IPS-18a (cell line): ENCODE data around the gene PIK3AP1.
"Not testable (repeated sequence)": the region's sequence is repeated elsewhere in the genome, so short reads cannot be mapped to it uniquely, and the experiment has no call there.

Experiments used
- H3K27ac ChIP-seq: one replicate; pipeline ENCODE4 v1.5.1; 2013; ENCODE audit warnings: low read length
- H3K27me3 ChIP-seq: one replicate; pipeline ENCODE4 v1.6.1; 2013; ENCODE audit warnings: mild to moderate bottlenecking, low read length; ENCODE audit not compliant: control insufficient read depth, insufficient read depth
- H3K36me3 ChIP-seq: one replicate; pipeline ENCODE4 v1.6.1; 2013; ENCODE audit warnings: low read depth, low read length; ENCODE audit not compliant: control insufficient read depth
- H3K4me1 ChIP-seq: one replicate; pipeline ENCODE4 v1.6.1; 2013; ENCODE audit warnings: low read depth, low read length; ENCODE audit not compliant: control insufficient read depth
- H3K4me3 ChIP-seq: one replicate; pipeline ENCODE4 v1.5.1; 2013; ENCODE audit warnings: low read length
- H3K9ac ChIP-seq: one replicate; pipeline ENCODE4 v1.6.1; 2013; ENCODE audit warnings: mild to moderate bottlenecking, low read length, moderate library complexity
- H3K9me3 ChIP-seq: one replicate; pipeline ENCODE4 v1.6.1; 2013; ENCODE audit warnings: low read depth, low read length; ENCODE audit not compliant: control insufficient read depth

Gene PIK3AP1

DNA sequence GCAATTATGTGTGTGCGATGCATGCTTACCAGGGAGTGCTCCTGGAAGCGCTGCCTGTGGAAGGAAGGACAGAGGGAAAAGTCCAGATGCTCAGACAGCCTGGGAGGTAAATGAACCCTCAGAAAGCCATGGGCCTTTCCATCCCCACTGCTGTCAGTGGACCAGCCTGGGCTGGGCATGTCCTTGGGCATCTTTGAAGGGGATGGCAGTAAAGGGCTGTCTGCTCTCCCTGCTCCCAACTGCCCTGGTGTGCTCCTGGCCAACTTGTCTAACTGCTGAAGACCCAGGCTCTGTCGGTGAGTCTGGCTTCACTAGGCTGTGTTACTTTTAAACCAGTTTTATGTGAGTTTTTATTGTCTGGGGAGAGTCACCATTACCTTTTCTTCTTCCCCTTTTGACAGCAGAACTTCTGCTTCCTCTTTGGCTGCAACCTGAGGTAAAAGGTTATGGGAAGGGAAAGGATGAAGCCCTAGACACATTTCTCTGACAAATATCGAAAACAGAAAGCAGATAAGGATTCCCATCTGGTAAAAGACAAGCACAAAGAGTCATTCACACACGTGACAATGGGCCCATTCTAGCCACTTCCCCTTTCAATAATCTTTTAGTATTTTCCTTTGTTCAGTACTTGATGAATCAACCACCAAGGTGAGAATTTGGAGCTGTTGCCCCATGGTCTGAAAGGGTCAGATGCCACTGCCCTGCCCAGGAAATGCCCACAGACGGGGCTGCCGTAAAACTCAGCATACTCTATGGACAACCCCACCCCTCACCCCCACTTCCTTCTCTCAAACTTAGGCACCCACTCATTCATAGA lies 27.6 kb upstream of the PIK3AP1 start:
- H3K27me3 ChIP-seq = no peaks in the 10 kb centered on the region
- no peaks in the 10 kb centered on the region for H3K9me3 ChIP-seq
- H3K36me3 ChIP-seq = no peaks in the 10 kb centered on the region
- H3K4me1 ChIP-seq = no peaks in the 10 kb centered on the region
- no peak overlapping the region for H3K4me3 ChIP-seq
- no peak overlapping the region for H3K9ac ChIP-seq
- no peak overlapping the region for H3K27ac ChIP-seq

GRCh38 chr10:96746503-96746902 lies 26.2 kb upstream of the PIK3AP1 start:
- Histone ChIP-seq H3K27me3 (no peaks in the 10 kb centered on the region), H3K27ac (no peak overlapping the region), H3K4me3 (no peak overlapping the region), H3K9ac (no peak overlapping the region), H3K9me3 (no peaks in the 10 kb centered on the region), H3K4me1 (no peaks in the 10 kb centered on the region), H3K36me3 (no peaks in the 10 kb centered on the region)

GRCh38 chr10:96745950-96746349 lies 25.6 kb upstream of the PIK3AP1 start:
- no peaks in the 10 kb centered on the region for H3K4me1 ChIP-seq
- no peak overlapping the region for H3K27ac ChIP-seq
- H3K9me3 ChIP-seq = no peaks in the 10 kb centered on the region
- H3K27me3 ChIP-seq = no peaks in the 10 kb centered on the region
- H3K36me3 ChIP-seq = no peaks in the 10 kb centered on the region
- H3K9ac ChIP-seq = no peak overlapping the region
- H3K4me3 ChIP-seq = no peak overlapping the region

GRCh38 chr10:96743988-96744585 lies 23.8 kb upstream of the PIK3AP1 start:
- Histone ChIP-seq H3K9me3 (no peaks in the 10 kb centered on the region), H3K27ac (no peak overlapping the region), H3K4me1 (no peaks in the 10 kb centered on the region), H3K9ac (no peak overlapping the region), H3K27me3 (no peaks in the 10 kb centered on the region), H3K36me3 (no peaks in the 10 kb centered on the region), H3K4me3 (no peak overlapping the region)

DNA sequence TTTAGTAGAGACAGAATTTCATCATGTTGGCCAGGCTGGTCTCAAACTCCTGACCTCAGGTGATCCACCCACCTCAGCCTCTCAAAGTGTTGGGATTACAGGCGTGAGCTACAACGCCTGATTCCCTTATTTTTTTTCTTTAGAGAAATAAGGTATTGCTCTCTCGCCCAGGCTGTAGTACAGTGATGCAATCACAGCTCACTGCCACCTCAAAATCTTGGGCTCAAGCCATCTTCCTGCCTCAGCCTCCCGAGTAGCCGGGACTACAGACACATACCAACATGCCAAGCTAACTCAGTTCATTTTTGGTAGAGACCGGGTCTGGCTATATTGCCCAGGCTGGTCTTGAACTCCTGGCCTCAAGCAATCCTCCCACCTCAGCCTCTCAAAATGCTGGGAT lies 21.2 kb upstream of the PIK3AP1 start:
- not testable (repeated sequence) for H3K4me3 ChIP-seq, H3K27ac ChIP-seq, H3K9me3 ChIP-seq, H3K27me3 ChIP-seq, H3K36me3 ChIP-seq, H3K4me1 ChIP-seq, H3K9ac ChIP-seq

GRCh38 chr10:96740579-96741281 lies 20.4 kb upstream of the PIK3AP1 start:
- H3K27ac ChIP-seq = no peak overlapping the region
- no peaks in the 10 kb centered on the region for H3K9me3 ChIP-seq
- H3K36me3 ChIP-seq = no peaks in the 10 kb centered on the region
- H3K27me3 ChIP-seq = no peaks in the 10 kb centered on the region
- H3K4me3 ChIP-seq = no peak overlapping the region
- no peak overlapping the region for H3K9ac ChIP-seq
- peaks cover 4% of the 10 kb centered on the region for H3K4me1 ChIP-seq

GRCh38 chr10:96740141-96740540 lies 19.8 kb upstream of the PIK3AP1 start:
- no peak overlapping the region for H3K9ac ChIP-seq
- H3K36me3 ChIP-seq = no peaks in the 10 kb centered on the region
- no peaks in the 10 kb centered on the region for H3K9me3 ChIP-seq
- H3K4me1 ChIP-seq = peaks cover 4% of the 10 kb centered on the region
- no peak overlapping the region for H3K27ac ChIP-seq
- H3K27me3 ChIP-seq = no peaks in the 10 kb centered on the region
- H3K4me3 ChIP-seq = no peak overlapping the region

DNA sequence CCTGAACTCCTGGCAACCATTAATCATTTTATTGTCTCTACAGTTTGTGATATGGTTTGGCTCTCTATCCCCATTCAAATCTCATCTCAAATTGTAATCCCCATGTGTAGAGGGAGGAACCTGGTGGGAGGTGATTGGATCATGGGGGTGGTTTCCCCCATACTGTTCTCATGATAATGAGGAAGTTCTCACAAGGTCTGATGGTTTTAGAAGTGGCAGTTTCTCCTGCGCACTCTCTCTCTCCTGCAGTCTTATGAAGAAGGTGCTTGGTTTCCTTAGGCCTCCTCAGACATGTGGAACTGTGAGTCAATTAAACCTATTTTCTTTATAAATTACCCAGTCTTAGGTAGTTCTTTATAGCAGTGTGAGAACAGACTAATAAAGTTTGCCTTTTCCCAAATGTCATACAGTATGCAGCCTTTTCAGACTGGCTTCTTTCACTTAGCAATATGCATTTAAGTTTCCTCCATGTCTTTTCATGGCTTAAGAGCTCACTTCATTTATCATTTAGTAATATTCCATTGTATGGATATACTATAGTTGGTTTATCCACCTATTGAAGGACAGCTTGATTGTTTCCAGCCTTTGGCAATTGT lies 17.1 kb upstream of the PIK3AP1 start:
- H3K9ac ChIP-seq, H3K36me3 ChIP-seq, H3K27me3 ChIP-seq, H3K27ac ChIP-seq, H3K9me3 ChIP-seq, H3K4me1 ChIP-seq: not testable (repeated sequence)
- peak overlapping the region; percentile 5 for H3K4me3 ChIP-seq

DNA sequence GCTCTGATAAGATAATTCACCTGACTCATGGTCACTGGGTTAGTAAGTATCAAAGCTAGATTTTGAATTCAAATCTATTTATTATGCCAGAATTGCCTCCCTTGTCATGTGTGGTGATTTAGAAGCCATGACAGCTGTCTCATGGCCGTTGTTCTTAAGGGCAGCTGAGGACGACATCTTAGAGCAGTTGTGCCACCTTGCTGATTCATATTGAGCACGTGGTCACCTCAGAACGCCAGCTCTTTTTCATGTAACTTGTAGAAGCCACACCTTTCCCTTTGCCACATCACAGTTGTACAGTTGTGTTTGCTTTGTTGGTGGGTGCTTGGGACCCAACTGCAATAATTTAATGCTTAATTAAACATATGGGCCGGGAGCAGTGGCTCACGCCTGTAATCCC lies 4.3 kb upstream of the PIK3AP1 start:
- peaks cover 1% of the 10 kb centered on the region for H3K27me3 ChIP-seq
- H3K4me3 ChIP-seq = no peak overlapping the region
- H3K9ac ChIP-seq = no peak overlapping the region
- peaks cover 4% of the 10 kb centered on the region for H3K4me1 ChIP-seq
- no peaks in the 10 kb centered on the region for H3K9me3 ChIP-seq
- H3K27ac ChIP-seq = no peak overlapping the region
- no peaks in the 10 kb centered on the region for H3K36me3 ChIP-seq

- Histone ChIP-seq H3K9me3 (no peaks in the 10 kb centered on the region), H3K9ac (no peak overlapping the region), H3K4me3 (peak overlapping the region; percentile 79), H3K27me3 (peaks cover 10% of the 10 kb centered on the region), H3K4me1 (peaks cover 4% of the 10 kb centered on the region), H3K27ac (no peak overlapping the region), H3K36me3 (no peaks in the 10 kb centered on the region)
These were observed 876 bp upstream of the PIK3AP1 start for GRCh38 chr10:96721207-96721572.

- peaks cover 10% of the 10 kb centered on the region for H3K27me3 ChIP-seq
- no peaks in the 10 kb centered on the region for H3K36me3 ChIP-seq
- H3K4me3 ChIP-seq = peak overlapping the region; percentile 79
- H3K4me1 ChIP-seq = peaks cover 4% of the 10 kb centered on the region
- no peak overlapping the region for H3K27ac ChIP-seq
- H3K9ac ChIP-seq = peak overlapping the region; percentile 55
- no peaks in the 10 kb centered on the region for H3K9me3 ChIP-seq
These were observed 378 bp downstream of the PIK3AP1 start for GRCh38 chr10:96719850-96720421.
